Fibroblast of lung (primary cell): ENCODE results near the gene ZNF506.

Experiments
- CTCF ChIP-seq, 2 donors: IDR thresholded peaks in 1 of 2; conservative IDR thresholded peaks in 1 of 2; 1 replicate in 1 of 2; 2 replicates in 1 of 2; pipeline ENCODE4 v1.5.1; 2011 to 2012; ENCODE audit warnings: low read length in 2 of 2, control low read depth in 1 of 2, inconsistent platforms in 1 of 2, low read depth in 1 of 2, mild to moderate bottlenecking in 1 of 2
- EZH2 ChIP-seq: IDR thresholded peaks from 2 replicates; pipeline ENCODE4 v1.5.1; 2012; ENCODE audit warnings: low read length, control low read depth, mild to moderate bottlenecking; ENCODE audit errors: missing control alignments

DNA sequence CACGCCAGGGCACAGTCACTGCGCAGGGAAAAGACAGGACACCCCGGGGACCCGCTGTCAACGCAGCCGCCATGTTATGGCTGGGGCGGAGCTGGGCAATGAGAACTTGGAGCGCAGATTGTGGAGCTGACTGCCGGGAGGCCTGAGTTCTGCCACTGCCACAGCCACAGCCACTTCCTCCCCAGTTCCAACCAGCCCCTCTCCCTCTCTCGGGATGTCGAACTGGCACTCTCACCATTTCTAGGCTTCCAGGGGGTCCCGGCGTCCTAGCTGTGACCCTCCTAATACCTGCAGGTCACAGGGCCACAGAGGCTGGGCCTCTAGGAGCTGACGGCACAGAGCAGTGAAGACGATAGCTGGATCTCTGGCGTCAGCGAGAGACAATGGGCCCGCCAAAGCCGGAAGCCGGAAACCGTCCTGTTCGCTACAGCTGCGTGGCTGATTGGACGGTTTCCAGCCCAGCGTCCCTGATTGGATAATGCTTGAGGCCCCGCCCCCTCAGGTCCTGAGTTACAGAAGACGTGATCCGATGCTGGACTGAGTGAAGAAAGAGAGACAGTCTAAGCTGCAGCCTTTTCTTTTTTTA lies at the start of gene ZNF506:
- TF ChIP-seq CTCF (conservative IDR thresholded peaks at IDR 0.05 in 1 of 2, IDR thresholded peaks at IDR 0.05 in 1 of 2; ENCODE audit: low read depth in 1 of 2, low read length in 2 of 2) (no peak), EZH2 (no peak)
